ENCODE measurements around the gene JARID2.

- TF ChIP-seq YY1 (IDR thresholded peaks at IDR 0.05) (no peak), CTCF (IDR thresholded peaks at IDR 0.05; ENCODE audit: low read depth, low read length, missing input control) (no peak), MAX (IDR thresholded peaks at IDR 0.05) (no peak), REST (IDR thresholded peaks at IDR 0.05) (no peak), EGR1 (IDR thresholded peaks at IDR 0.05; ENCODE audit: low read depth in 2 of 2) (no peak), RAD21 (IDR thresholded peaks at IDR 0.05) (no peak), ATF3 (IDR thresholded peaks at IDR 0.05) (no peak), ZBTB33 (IDR thresholded peaks at IDR 0.05) (no peak), TAF1 (conservative IDR thresholded peaks at IDR 0.05) (no peak), SP1 (IDR thresholded peaks at IDR 0.05) (no peak), JUND (IDR thresholded peaks at IDR 0.05) (no peak), HNF4A (conservative IDR thresholded peaks at IDR 0.05) (no peak), NR2F2 (IDR thresholded peaks at IDR 0.05) (no peak)
Observed at GRCh38 chr6:15401769-15402250, 155.9 kb downstream of the JARID2 start.

Data from liver (tissue), 3 donors.